Measurements from ENCODE around the gene TBC1D2. TPM values are rescaled to one million over a fixed set of nuclear protein-coding genes. Genes with fewer than 3 reads are reported as not detected.

Gene TBC1D2
- total and polyA plus RNA-seq, 2 experiments from 2014 or later = 3.7 to 6.8 TPM

GRCh38 chr9:98215271-98215670 lies 40.2 kb downstream of the TBC1D2 start:
- Histone ChIP-seq H3K27me3 (ENCODE audit: insufficient read depth) (no peaks in the 10 kb centered on the region), H2AFZ (no peak overlapping the region), H3F3A (replicated peaks; ENCODE audit: low read depth) (peaks cover 14% of the 10 kb centered on the region), H3K36me3 (ENCODE audit: insufficient read depth) (no peaks in the 10 kb centered on the region; the same call in 1 of the 2 replicates), H3K79me2 (replicated peaks; ENCODE audit: insufficient read depth) (no peaks in the 10 kb centered on the region), H3K4me1 (ENCODE audit: insufficient read depth) (peaks cover 25% of the 10 kb centered on the region), H4K20me1 (replicated peaks; ENCODE audit: insufficient read depth) (no peaks in the 10 kb centered on the region; the same call in 1 of the 2 replicates), H3K4me3 (no peak overlapping the region), H3K4me2 (no peak overlapping the region), H3K9me2 (ENCODE audit: insufficient read depth) (no peaks in the 10 kb centered on the region), H3K27ac (ENCODE audit: low read depth) (no peak overlapping the region)
- Mint-ChIP-seq H3K4me1 (peaks cover 40% of the 10 kb centered on the region), H3K27me3 (ENCODE audit: insufficient read depth, low read depth, poor library complexity) (peaks cover 15% of the 10 kb centered on the region), H3K36me3 (ENCODE audit: low read depth) (peaks cover 26% of the 10 kb centered on the region), H3K4me3 (no peak overlapping the region), H3K27ac (peak overlapping the region; percentile 51; the same call in 1 of the 2 replicates), H3K9me3 (no peaks in the 10 kb centered on the region)
- TF ChIP-seq CREB1 (CRISPR knock-in tag; IDR thresholded peaks at IDR 0.05; ENCODE audit: low read depth) (no peak), CTCF (conservative IDR thresholded peaks at IDR 0.05; ENCODE audit: low read depth in 2 of 2) (no peak), JUNB (IDR thresholded peaks at IDR 0.05; ENCODE audit: unreplicated experiment) (no peak), ZNF114 (CRISPR knock-in tag; IDR thresholded peaks at IDR 0.05) (no peak), EZH2 (IDR thresholded peaks at IDR 0.05; ENCODE audit: low read depth, unreplicated experiment) (no peak), EZH2phosphoT487 (IDR thresholded peaks at IDR 0.05; ENCODE audit: unreplicated experiment) (no peak), NANOG (IDR thresholded peaks at IDR 0.05; ENCODE audit: borderline replicate concordance) (no peak), POLR2AphosphoS5 (IDR thresholded peaks at IDR 0.05; ENCODE audit: low read depth) (no peak), ZNF462 (CRISPR knock-in tag; IDR thresholded peaks at IDR 0.05) (no peak)
- DNase-seq (ENCODE audit: low spot score) = no peak
- ATAC-seq = no peak
